Measurements from ENCODE around the gene FCRLA. TPM values are rescaled to one million over a fixed set of nuclear protein-coding genes. Genes with fewer than 3 reads are reported as not detected.

Gene FCRLA
- total RNA-seq, 4 donors from 2014 or later: not detected

DNA sequence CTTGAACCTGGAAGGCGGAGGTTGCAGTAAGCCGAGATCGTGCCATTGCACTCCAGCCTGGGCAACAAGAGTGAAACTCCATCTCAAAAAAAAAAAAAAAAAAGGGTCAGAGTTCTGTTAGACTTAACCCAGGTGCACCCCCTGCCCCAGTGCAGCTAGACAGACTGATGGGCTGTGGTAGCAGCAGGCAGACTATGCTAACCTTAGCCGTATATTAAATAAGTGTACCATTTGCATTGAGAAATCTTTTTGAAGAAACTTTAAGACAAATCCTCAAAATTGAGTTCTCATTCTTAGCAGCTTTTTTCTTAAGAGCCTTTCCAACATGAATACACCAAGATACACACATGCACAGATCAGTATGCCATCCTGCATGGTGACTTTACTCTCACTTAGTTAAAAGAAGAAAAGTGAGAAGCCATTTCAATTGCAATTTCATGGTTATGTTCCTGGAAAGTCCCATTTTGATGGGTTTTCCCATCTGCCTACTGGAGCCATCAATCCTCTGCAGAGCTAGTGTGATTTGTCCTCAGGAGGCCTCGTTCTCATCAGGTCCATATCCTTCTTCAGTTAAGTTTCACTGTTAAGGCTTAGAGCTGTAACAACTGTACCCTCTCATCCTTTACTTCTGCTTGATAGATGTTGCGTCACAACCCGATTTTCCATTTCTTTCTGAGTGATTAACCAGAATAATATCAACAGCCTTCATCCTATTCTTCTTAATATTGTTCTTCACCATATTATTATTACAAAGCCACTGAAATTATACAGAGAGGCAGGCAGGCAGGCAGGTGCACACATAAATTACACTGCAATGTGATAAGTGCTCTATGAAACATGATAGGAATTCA, 21.6 kb downstream of the FCRLA start:
- intact Hi-C loops (cut with DNase I): no loop called here
- H3K4me3 ChIP-seq (replicated peaks in 1 of 3): no peak overlapping the region
- peaks cover 3 to 5% of the 10 kb centered on the region in 2 donors for H3K4me1 ChIP-seq
- TF ChIP-seq POLR2A (IDR thresholded peaks at IDR 0.05): no peak
- TF ChIP-seq, protein P1, sequence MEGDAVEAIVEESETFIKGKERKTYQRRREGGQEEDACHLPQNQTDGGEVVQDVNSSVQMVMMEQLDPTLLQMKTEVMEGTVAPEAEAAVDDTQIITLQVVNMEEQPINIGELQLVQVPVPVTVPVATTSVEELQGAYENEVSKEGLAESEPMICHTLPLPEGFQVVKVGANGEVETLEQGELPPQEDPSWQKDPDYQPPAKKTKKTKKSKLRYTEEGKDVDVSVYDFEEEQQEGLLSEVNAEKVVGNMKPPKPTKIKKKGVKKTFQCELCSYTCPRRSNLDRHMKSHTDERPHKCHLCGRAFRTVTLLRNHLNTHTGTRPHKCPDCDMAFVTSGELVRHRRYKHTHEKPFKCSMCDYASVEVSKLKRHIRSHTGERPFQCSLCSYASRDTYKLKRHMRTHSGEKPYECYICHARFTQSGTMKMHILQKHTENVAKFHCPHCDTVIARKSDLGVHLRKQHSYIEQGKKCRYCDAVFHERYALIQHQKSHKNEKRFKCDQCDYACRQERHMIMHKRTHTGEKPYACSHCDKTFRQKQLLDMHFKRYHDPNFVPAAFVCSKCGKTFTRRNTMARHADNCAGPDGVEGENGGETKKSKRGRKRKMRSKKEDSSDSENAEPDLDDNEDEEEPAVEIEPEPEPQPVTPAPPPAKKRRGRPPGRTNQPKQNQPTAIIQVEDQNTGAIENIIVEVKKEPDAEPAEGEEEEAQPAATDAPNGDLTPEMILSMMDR (IDR thresholded peaks at IDR 0.05): no peak
- H3K27ac ChIP-seq: no peak overlapping the region
- H3K36me3 ChIP-seq: no peaks in the 10 kb centered on the region
- no peaks in the 10 kb centered on the region for H3K9me3 ChIP-seq
- no peak for DNase-seq
- H3K27me3 ChIP-seq: no peaks in the 10 kb centered on the region
- 93 to 98% methylated on average over 7 of the region's 7 CpGs for WGBS, 2 donors

DNA sequence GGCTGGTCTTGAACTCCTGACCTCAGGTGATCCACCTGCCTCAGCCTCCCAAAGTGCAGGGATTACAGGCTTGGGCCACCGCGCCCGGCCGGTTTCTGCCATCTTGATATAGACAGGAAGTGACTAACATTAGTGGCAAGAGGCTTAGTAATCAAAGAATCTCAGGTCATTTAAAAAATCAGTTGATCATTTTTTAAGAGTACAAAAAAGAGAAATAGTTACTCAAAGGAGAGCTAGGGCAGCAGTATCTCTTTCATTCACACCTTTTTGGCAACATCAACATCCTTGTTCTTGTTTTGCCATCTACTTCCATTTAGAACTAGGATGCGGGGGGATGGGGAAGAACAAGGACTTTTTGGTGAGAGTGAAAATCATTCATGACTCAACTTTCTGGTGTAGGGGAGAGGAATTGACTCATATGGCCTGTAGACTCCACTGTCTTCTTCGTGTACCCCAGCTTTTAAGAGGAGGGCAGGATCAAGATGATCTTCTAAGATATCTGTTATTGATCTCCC, 23.1 kb downstream of the FCRLA start:
- WGBS, 2 donors: 72 to 82% methylated on average over 6 of the region's 6 CpGs
- TF ChIP-seq, protein P1 (IDR thresholded peaks at IDR 0.05): no peak
- no peak for TF ChIP-seq POLR2A (IDR thresholded peaks at IDR 0.05)
- no peaks in the 10 kb centered on the region for H3K36me3 ChIP-seq
- H3K9me3 ChIP-seq: no peaks in the 10 kb centered on the region
- H3K4me1 ChIP-seq: peaks cover 3 to 5% of the 10 kb centered on the region in 2 donors
- no peak overlapping the region for H3K4me3 ChIP-seq (replicated peaks in 1 of 3)
- no peak overlapping the region for H3K27ac ChIP-seq
- intact Hi-C loops (cut with DNase I): no loop called here
- no peak for DNase-seq
- no peaks in the 10 kb centered on the region for H3K27me3 ChIP-seq

DNA sequence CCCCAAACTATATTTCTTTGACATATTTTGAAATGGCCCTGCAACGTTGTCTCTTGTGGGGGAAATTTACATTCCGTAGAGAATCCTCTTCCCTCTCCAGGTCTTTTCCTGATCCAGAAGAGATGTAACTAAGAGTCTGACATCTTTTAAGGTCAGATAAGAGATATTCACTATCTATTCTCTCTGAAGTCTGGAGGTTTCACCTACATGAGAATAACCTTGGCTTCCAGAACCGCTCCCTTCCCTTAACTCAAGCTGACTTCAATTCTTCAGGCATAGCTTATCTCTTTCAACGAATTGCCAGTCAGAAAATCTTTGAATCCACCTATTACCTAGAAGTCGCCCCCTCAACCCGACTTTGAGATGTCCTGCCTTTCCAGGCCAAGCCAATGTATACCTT, 24.2 kb downstream of the FCRLA start:
- DNase-seq: no peak
- 84 to 85% methylated on average over 6 of the region's 6 CpGs for WGBS, 2 donors
- TF ChIP-seq POLR2A (IDR thresholded peaks at IDR 0.05): no peak
- TF ChIP-seq, protein P1 (IDR thresholded peaks at IDR 0.05): no peak
- H3K9me3 ChIP-seq: no peaks in the 10 kb centered on the region
- H3K27ac ChIP-seq: no peak overlapping the region
- no peak overlapping the region for H3K4me3 ChIP-seq (replicated peaks in 1 of 3)
- no peaks in the 10 kb centered on the region for H3K36me3 ChIP-seq
- H3K4me1 ChIP-seq: peaks cover 0 to 3% of the 10 kb centered on the region in 2 donors
- intact Hi-C loops (cut with DNase I): no loop called here
- no peaks in the 10 kb centered on the region for H3K27me3 ChIP-seq

DNA sequence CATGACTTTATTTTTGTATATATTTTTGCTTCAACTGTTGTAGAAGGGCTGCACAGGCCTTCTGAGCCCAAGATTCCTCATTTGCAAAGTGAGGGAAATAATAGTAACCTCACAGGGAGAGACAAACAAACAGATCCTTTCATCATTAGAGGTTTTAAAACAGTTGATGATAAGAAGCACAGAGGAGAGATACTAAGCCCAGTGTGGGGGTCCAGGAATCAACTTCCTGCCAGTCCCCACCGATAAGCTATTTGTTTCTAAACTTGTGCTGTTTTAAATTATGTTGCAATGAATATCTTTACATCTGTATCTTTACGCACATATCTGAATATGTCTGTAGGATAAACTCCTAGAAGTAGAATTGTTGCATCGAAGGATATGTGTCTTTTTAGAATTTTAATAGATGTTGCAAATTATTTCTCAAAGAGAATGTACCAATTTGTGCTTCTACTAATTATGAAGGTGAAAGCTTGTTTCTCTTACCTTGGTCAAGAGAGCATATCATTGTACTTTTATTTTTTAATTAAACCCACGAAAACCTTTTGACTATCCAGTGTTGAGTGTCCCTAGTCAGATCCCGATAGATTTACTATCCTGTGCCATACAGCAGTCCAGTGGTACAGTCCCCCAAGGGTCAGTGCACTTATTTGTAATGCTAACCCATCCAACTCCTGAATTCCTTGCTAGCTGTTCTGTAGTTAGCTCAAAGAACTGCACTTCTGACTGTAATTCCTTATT, 25.1 kb downstream of the FCRLA start:
- intact Hi-C loops (cut with DNase I): no loop called here
- WGBS, 2 donors: 75 to 86% methylated on average over 5 of the region's 5 CpGs
- TF ChIP-seq, protein P1 (IDR thresholded peaks at IDR 0.05): no peak
- no peak for TF ChIP-seq POLR2A (IDR thresholded peaks at IDR 0.05)
- Histone ChIP-seq H3K36me3 (no peaks in the 10 kb centered on the region), H3K4me1 (peaks cover 0 to 3% of the 10 kb centered on the region in 2 donors), H3K9me3 (no peaks in the 10 kb centered on the region), H3K27me3 (no peaks in the 10 kb centered on the region), H3K27ac (no peak overlapping the region), H3K4me3 (replicated peaks in 1 of 3) (no peak overlapping the region)
- no peak for DNase-seq

DNA sequence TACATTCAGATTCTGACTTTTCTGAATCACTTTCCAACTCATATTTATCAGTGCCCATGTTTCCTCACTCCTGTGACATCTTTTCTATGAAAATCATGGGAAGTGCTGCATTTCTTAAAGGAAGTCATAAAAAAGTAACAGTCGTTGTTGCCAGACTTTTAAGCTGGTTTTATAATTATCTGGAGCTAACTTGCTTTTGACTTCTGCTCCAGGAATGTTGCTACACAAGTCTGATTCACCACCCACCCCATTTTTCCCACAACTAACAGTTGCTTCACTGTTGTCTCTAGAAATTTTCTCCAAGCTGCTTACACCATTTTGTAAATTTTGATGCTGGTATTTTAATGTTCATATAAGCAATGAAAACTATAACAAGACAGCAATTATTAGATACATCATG, 26.5 kb downstream of the FCRLA start:
- intact Hi-C loops (cut with DNase I): no loop called here
- no peak for DNase-seq
- Histone ChIP-seq H3K36me3 (no peaks in the 10 kb centered on the region), H3K27ac (no peak overlapping the region), H3K27me3 (no peaks in the 10 kb centered on the region), H3K9me3 (no peaks in the 10 kb centered on the region), H3K4me1 (no peaks in the 10 kb centered on the region), H3K4me3 (replicated peaks in 1 of 3) (no peak overlapping the region)
- no peak for TF ChIP-seq POLR2A (IDR thresholded peaks at IDR 0.05)
- TF ChIP-seq, protein P1 (IDR thresholded peaks at IDR 0.05): no peak
- WGBS, 2 donors: 13 to 36% methylated on average over 1 of the region's 1 CpG

All from thyroid gland (tissue), 4 donors.